Breast epithelium (tissue), 3 donors: ENCODE measurements around the gene GRIN2B.

Source experiments
- CTCF ChIP-seq, 3 donors: fragments of 450-650 bp; IDR thresholded peaks; one replicate each; pipeline ENCODE4 v1.5.1; 2016 to 2017; ENCODE audit warnings: antibody characterized with exemption in 3 of 3, mild to moderate bottlenecking in 3 of 3, moderate library complexity in 3 of 3
- POLR2AphosphoS5 ChIP-seq, 3 donors: sonication (generic); formaldehyde crosslinking; IDR thresholded peaks; one replicate each; pipeline ENCODE4 v1.6.1; 2017; ENCODE audit warnings: antibody characterized with exemption in 3 of 3

DNA sequence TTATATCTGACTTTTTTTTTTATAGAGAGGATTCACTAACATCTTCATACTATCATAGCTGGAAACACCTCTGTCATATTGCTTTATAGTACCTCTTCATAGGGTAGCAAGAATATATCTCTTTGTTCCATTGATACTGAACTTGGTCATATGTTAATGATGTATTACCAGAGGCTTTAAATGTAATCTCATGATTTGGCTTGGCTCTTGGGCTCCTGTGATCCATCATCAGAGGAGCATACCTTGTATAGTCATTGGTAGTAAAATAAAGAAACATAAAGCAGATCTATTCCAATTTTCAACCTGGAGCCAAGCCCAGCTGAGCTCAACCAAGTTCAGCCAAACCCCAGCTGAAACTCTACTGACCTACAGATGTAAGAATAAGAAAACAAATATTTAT is 43.2 kb upstream of the GRIN2B start:
- TF ChIP-seq CTCF (IDR thresholded peaks at IDR 0.05) (no peak), POLR2AphosphoS5 (IDR thresholded peaks at IDR 0.05) (no peak)
